HL-60 (cell line): ENCODE data around the gene ABCC4.

ENCODE experiments used
- DNase-seq, 2 experiments: peaks; one replicate each; pipeline ENCODE4 v3.0.0-alpha.2; 2010 to 2020; ENCODE audit warnings: low read depth in 1 of 2, low spot score in 1 of 2
- H3K27ac ChIP-seq: fragments of 250-450 bp; sonication (Bioruptor Pico); replicated peaks from 2 replicates; pipeline ENCODE4 v1.5.1; 2020; ENCODE audit warnings: mild to moderate bottlenecking, moderate library complexity
- H3K27me3 ChIP-seq: fragments of 250-450 bp; sonication (Bioruptor Pico); 2 replicates; pipeline ENCODE4 v1.5.1; 2021; ENCODE audit warnings: mild to moderate bottlenecking, moderate library complexity; ENCODE audit not compliant: insufficient read depth, poor library complexity, severe bottlenecking
- H3K4me3 ChIP-seq: replicated peaks from 2 replicates; pipeline ENCODE4 v1.5.1; 2011; ENCODE audit warnings: mild to moderate bottlenecking, control low read depth, low read length; ENCODE audit not compliant: insufficient read depth
- GABPA ChIP-seq: IDR thresholded peaks from 2 replicates; pipeline ENCODE4 v1.6.1; 2012; ENCODE audit warnings: low read depth
- POLR2AphosphoS5 ChIP-seq: IDR thresholded peaks from 2 replicates; pipeline ENCODE4 v1.6.1; 2012; ENCODE audit warnings: low read depth
- SPI1 ChIP-seq: IDR thresholded peaks from 2 replicates; pipeline ENCODE4 v1.6.1; 2012; ENCODE audit warnings: low read depth, mild to moderate bottlenecking, borderline replicate concordance
- TF ChIP-seq, protein P1 (sequence below): IDR thresholded peaks from one replicate; pipeline ENCODE4 v1.5.1; 2011; ENCODE audit warnings: low read length, control low read depth, inconsistent platforms; ENCODE audit not compliant: insufficient read depth
- TF ChIP-seq, protein P2 (sequence below): IDR thresholded peaks from 2 replicates; pipeline ENCODE4 v1.6.1; 2012; ENCODE audit warnings: low read depth; ENCODE audit not compliant: insufficient replicate concordance

The ABCC4 gene

DNA sequence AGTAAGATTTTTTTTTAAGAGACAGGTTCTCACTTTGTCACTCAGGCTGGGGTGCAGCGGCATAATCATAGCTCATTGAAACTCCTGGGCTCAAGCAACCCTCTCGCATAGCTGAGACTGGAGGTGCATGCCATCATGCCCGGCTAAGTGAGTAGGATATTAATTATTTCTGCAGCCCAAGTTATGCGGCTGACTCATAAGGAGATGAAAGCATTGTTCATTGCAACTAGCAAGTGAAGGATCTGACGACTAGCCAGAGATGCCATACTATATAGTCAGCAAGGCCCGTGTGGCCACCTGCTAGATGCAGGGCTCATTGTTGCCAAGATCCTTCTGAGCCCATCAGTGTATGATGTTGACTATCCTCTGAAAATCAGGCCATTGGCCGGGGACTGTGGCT, 45.2 kb downstream of the ABCC4 start:
- Histone ChIP-seq H3K27ac (no peak overlapping the region), H3K4me3 (no peak overlapping the region), H3K27me3 (no peaks in the 10 kb centered on the region)
- TF ChIP-seq POLR2AphosphoS5, result no peak
- TF ChIP-seq, protein P1, sequence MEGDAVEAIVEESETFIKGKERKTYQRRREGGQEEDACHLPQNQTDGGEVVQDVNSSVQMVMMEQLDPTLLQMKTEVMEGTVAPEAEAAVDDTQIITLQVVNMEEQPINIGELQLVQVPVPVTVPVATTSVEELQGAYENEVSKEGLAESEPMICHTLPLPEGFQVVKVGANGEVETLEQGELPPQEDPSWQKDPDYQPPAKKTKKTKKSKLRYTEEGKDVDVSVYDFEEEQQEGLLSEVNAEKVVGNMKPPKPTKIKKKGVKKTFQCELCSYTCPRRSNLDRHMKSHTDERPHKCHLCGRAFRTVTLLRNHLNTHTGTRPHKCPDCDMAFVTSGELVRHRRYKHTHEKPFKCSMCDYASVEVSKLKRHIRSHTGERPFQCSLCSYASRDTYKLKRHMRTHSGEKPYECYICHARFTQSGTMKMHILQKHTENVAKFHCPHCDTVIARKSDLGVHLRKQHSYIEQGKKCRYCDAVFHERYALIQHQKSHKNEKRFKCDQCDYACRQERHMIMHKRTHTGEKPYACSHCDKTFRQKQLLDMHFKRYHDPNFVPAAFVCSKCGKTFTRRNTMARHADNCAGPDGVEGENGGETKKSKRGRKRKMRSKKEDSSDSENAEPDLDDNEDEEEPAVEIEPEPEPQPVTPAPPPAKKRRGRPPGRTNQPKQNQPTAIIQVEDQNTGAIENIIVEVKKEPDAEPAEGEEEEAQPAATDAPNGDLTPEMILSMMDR, result no peak
- TF ChIP-seq GABPA, result no peak
- TF ChIP-seq, protein P2, sequence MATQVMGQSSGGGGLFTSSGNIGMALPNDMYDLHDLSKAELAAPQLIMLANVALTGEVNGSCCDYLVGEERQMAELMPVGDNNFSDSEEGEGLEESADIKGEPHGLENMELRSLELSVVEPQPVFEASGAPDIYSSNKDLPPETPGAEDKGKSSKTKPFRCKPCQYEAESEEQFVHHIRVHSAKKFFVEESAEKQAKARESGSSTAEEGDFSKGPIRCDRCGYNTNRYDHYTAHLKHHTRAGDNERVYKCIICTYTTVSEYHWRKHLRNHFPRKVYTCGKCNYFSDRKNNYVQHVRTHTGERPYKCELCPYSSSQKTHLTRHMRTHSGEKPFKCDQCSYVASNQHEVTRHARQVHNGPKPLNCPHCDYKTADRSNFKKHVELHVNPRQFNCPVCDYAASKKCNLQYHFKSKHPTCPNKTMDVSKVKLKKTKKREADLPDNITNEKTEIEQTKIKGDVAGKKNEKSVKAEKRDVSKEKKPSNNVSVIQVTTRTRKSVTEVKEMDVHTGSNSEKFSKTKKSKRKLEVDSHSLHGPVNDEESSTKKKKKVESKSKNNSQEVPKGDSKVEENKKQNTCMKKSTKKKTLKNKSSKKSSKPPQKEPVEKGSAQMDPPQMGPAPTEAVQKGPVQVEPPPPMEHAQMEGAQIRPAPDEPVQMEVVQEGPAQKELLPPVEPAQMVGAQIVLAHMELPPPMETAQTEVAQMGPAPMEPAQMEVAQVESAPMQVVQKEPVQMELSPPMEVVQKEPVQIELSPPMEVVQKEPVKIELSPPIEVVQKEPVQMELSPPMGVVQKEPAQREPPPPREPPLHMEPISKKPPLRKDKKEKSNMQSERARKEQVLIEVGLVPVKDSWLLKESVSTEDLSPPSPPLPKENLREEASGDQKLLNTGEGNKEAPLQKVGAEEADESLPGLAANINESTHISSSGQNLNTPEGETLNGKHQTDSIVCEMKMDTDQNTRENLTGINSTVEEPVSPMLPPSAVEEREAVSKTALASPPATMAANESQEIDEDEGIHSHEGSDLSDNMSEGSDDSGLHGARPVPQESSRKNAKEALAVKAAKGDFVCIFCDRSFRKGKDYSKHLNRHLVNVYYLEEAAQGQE, result no peak
- no peak for TF ChIP-seq SPI1
- DNase-seq, result no peak

DNA sequence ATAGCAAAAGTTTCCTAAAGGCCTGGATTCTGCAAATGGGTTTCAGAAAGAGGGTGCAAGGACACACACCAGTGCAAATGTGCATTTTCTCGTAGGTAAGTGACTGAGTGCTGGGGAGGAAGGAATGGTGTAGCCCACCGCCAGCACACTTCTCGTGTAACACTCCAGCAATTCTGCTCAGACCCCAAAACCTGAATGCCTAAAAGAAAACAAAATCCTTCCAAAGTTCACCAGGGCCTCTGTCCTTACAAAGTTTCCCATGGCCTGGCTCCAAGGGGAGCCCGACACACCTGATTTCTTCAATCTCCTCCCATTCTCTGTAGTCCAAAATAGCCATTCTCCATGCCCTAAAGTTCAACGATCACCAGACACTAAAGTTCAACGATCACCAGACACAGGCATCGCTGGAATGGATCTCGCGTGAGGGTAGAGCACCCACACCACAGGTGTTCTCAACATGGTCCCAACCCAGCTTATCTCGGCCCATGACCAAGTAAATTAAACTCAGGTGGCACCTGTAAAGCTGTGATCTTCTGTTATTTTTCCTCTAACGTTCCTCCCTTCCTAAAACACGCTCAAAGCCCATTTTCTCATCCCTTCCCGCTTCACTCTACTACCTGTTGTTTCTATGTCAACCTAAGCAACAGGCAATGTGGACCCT, 46.0 kb downstream of the ABCC4 start:
- Histone ChIP-seq H3K27ac (no peak overlapping the region), H3K27me3 (no peaks in the 10 kb centered on the region), H3K4me3 (no peak overlapping the region)
- TF ChIP-seq, protein P2, result no peak
- TF ChIP-seq, protein P1, result no peak
- no peak for TF ChIP-seq POLR2AphosphoS5
- DNase-seq, result no peak

DNA sequence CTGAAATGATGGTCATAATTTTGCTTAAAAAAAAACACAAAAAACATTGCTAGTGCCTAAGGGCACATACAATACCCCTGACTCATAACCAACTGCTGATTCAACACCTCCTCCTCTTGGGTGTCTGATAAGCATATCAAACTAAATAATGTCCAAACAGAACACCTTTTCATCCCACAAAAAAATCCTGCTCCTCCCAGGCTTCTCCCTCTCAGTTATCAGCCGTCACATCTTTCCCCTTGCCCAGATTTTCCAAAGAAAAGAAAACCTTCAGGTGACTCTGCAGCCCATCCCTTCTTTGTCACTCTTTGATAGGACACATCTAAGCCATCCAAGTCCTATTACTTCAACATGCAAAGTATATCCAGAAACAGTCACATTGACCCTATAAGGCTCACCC, 46.9 kb downstream of the ABCC4 start:
- TF ChIP-seq SPI1, result no peak
- TF ChIP-seq, protein P1, result no peak
- TF ChIP-seq, protein P2, result no peak
- no peak for TF ChIP-seq POLR2AphosphoS5
- TF ChIP-seq GABPA, result no peak
- no peak for DNase-seq
- Histone ChIP-seq H3K27me3 (no peaks in the 10 kb centered on the region), H3K4me3 (no peak overlapping the region), H3K27ac (no peak overlapping the region)
